ENCODE data around the gene OPCML.

Gene OPCML

DNA sequence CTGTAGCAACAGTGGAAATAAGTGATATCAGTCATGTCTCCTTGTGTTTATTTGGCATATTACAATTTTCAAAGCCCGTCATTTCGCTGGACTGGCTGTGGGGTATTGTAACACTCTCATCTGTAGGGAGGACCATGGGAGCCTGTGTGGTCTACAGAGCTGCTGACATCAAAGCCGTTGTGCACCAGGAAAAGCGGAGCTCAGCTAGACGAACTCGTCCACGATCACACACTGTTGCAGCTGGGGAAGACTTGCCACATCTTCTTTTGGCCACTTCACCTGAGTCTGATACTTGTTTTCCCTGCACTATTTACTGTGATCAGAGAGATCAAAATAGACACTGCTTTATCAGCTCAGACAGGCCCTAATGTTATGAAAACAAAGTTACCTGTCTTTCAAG, 741.3 kb downstream of the OPCML start:
- Histone ChIP-seq H3K27ac (ENCODE audit: low read depth, low read length) (no peak overlapping the region), H3K9me2 (replicated peaks; ENCODE audit: control insufficient read depth, low read length) (no peaks in the 10 kb centered on the region), H3K4me3 (ENCODE audit: low read length) (no peak overlapping the region), H3K4me1 (ENCODE audit: control insufficient read depth, low read length) (no peaks in the 10 kb centered on the region), H3K79me2 (ENCODE audit: control insufficient read depth, low read length) (no peaks in the 10 kb centered on the region), H3K9me3 (ENCODE audit: control insufficient read depth, insufficient read depth, low read length) (no peaks in the 10 kb centered on the region), H4K20me1 (ENCODE audit: control insufficient read depth, insufficient read depth, low read depth, low read length) (no peaks in the 10 kb centered on the region), H3K4me2 (ENCODE audit: low read length) (no peak overlapping the region), H3K27me3 (ENCODE audit: control insufficient read depth, low read length) (no peaks in the 10 kb centered on the region), H3K36me3 (ENCODE audit: control insufficient read depth, low read length) (no peaks in the 10 kb centered on the region), H3F3A (ENCODE audit: control insufficient read depth, insufficient read depth) (no peaks in the 10 kb centered on the region)
- TF ChIP-seq EZH2phosphoT487 (IDR thresholded peaks at IDR 0.05; ENCODE audit: borderline replicate concordance, low read length) = no peak
- TF ChIP-seq, protein P1, sequence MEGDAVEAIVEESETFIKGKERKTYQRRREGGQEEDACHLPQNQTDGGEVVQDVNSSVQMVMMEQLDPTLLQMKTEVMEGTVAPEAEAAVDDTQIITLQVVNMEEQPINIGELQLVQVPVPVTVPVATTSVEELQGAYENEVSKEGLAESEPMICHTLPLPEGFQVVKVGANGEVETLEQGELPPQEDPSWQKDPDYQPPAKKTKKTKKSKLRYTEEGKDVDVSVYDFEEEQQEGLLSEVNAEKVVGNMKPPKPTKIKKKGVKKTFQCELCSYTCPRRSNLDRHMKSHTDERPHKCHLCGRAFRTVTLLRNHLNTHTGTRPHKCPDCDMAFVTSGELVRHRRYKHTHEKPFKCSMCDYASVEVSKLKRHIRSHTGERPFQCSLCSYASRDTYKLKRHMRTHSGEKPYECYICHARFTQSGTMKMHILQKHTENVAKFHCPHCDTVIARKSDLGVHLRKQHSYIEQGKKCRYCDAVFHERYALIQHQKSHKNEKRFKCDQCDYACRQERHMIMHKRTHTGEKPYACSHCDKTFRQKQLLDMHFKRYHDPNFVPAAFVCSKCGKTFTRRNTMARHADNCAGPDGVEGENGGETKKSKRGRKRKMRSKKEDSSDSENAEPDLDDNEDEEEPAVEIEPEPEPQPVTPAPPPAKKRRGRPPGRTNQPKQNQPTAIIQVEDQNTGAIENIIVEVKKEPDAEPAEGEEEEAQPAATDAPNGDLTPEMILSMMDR (IDR thresholded peaks at IDR 0.05; ENCODE audit: low read depth, low read length, poor library complexity, severe bottlenecking) = no peak

DNA sequence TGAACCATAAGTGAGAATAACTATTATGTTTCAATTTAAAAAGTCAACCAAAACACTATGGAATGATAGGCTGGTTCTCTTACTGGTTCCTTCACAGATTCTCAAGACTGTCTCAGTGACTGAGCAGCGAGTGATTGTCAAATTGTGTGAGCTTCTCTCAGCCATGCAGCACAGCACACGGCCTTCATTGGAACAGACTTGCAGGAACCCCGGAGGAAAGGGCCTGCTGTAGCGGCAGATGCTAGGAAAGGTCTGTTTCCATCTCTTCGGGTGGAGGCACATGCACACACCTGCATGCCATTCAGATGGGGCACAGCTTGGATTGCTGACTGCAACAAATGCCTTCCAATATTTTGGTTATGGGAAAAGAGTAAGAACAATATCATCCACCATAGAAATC, 741.8 kb downstream of the OPCML start:
- Histone ChIP-seq H3K27me3 (ENCODE audit: control insufficient read depth, low read length) (no peaks in the 10 kb centered on the region), H3K4me3 (ENCODE audit: low read length) (no peak overlapping the region), H3K4me1 (ENCODE audit: control insufficient read depth, low read length) (no peaks in the 10 kb centered on the region), H4K20me1 (ENCODE audit: control insufficient read depth, insufficient read depth, low read depth, low read length) (no peaks in the 10 kb centered on the region), H3K79me2 (ENCODE audit: control insufficient read depth, low read length) (no peaks in the 10 kb centered on the region), H3K36me3 (ENCODE audit: control insufficient read depth, low read length) (no peaks in the 10 kb centered on the region), H3K4me2 (ENCODE audit: low read length) (no peak overlapping the region), H3K9me3 (ENCODE audit: control insufficient read depth, insufficient read depth, low read length) (no peaks in the 10 kb centered on the region), H3F3A (ENCODE audit: control insufficient read depth, insufficient read depth) (no peaks in the 10 kb centered on the region), H3K9me2 (replicated peaks; ENCODE audit: control insufficient read depth, low read length) (no peaks in the 10 kb centered on the region), H3K27ac (ENCODE audit: low read depth, low read length) (no peak overlapping the region)
- TF ChIP-seq, protein P1 (IDR thresholded peaks at IDR 0.05; ENCODE audit: low read depth, low read length, poor library complexity, severe bottlenecking) = no peak
- TF ChIP-seq EZH2phosphoT487 (IDR thresholded peaks at IDR 0.05; ENCODE audit: borderline replicate concordance, low read length) = no peak

DNA sequence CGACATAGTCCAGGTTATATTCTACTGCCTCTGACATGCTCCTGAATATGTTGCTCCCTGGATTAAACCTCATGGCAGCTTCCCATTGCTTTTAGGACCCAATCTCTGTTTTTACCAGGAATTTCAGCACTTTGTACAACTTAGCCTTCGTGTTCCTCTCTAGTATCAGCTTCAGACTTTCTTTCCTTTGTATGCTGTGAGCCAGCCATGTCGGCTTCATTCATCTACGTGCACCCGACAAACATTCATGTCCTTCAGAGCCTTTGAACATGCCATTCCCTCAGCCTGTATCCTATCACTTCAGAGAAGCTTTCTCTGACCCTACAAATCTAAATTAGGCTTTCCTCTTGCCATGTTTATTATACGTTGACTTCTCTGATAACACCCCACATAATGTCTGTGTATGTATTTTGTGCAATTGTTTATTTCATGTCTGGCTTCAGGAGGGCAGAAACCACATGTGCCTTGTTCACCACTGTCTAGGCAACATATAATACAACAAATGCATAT, 743.4 kb downstream of the OPCML start:
- Histone ChIP-seq H3K4me2 (ENCODE audit: low read length) (no peak overlapping the region), H3K9me3 (ENCODE audit: control insufficient read depth, insufficient read depth, low read length) (no peaks in the 10 kb centered on the region), H3K36me3 (ENCODE audit: control insufficient read depth, low read length) (no peaks in the 10 kb centered on the region), H3F3A (ENCODE audit: control insufficient read depth, insufficient read depth) (no peaks in the 10 kb centered on the region), H3K27ac (ENCODE audit: low read depth, low read length) (no peak overlapping the region), H3K4me1 (ENCODE audit: control insufficient read depth, low read length) (no peaks in the 10 kb centered on the region), H3K79me2 (ENCODE audit: control insufficient read depth, low read length) (no peaks in the 10 kb centered on the region), H3K4me3 (ENCODE audit: low read length) (no peak overlapping the region), H3K27me3 (ENCODE audit: control insufficient read depth, low read length) (no peaks in the 10 kb centered on the region), H3K9me2 (replicated peaks; ENCODE audit: control insufficient read depth, low read length) (no peaks in the 10 kb centered on the region), H4K20me1 (ENCODE audit: control insufficient read depth, insufficient read depth, low read depth, low read length) (no peaks in the 10 kb centered on the region)
- TF ChIP-seq, protein P1 (IDR thresholded peaks at IDR 0.05; ENCODE audit: low read depth, low read length, poor library complexity, severe bottlenecking) = no peak
- no peak for TF ChIP-seq EZH2phosphoT487 (IDR thresholded peaks at IDR 0.05; ENCODE audit: borderline replicate concordance, low read length)

All from DOHH2 (cell line).